K562 (cell line): Measurements from ENCODE around the gene COPS6. TPM values are rescaled to one million over a fixed set of nuclear protein-coding genes. Genes with fewer than 3 reads are reported as not detected.

ENCODE experiments used
- CBFA2T2 ChIP-seq: fragments of 450-650 bp; conservative IDR thresholded peaks from 2 replicates; pipeline ENCODE4 v1.6.1; 2017; ENCODE audit warnings: mild to moderate bottlenecking
- CHD1 ChIP-seq: fragments of 200-600 bp; sonication (generic); IDR thresholded peaks from one replicate; pipeline ENCODE4 v1.6.1; 2012; ENCODE audit warnings: mild to moderate bottlenecking, moderate library complexity, low read length, inconsistent platforms
- CREB3L1 ChIP-seq: fragments of 450-650 bp; IDR thresholded peaks from 2 replicates; pipeline ENCODE4 v1.6.1; 2014; ENCODE audit warnings: low read depth, mild to moderate bottlenecking, moderate library complexity, borderline replicate concordance
- CTBP1 ChIP-seq: fragments of 450-650 bp; IDR thresholded peaks from 2 replicates; pipeline ENCODE4 v1.6.1; 2016; ENCODE audit warnings: borderline replicate concordance
- DIDO1 ChIP-seq: fragments of 450-650 bp; IDR thresholded peaks from 2 replicates; pipeline ENCODE4 v1.6.1; 2016; ENCODE audit warnings: low read depth, missing biosample characterization, missing genetic modification characterization
- DNMT1 ChIP-seq: fragments of 450-650 bp; IDR thresholded peaks from 2 replicates; pipeline ENCODE4 v1.6.1; 2016; ENCODE audit warnings: antibody characterized with exemption, mild to moderate bottlenecking
- FOXA1 ChIP-seq: fragments of 450-650 bp; IDR thresholded peaks from 2 replicates; pipeline ENCODE4 v1.6.1; 2016; ENCODE audit warnings: mild to moderate bottlenecking, borderline replicate concordance
- GABPA ChIP-seq: fragments of 200-800 bp; sonication (Bioruptor generic); conservative IDR thresholded peaks from 2 replicates; pipeline ENCODE4 v1.6.1; 2016; ENCODE audit warnings: low read depth, missing genetic modification characterization, missing compliant biosample characterization
- HNRNPL ChIP-seq: fragments of 200-400 bp; formaldehyde crosslinking; IDR thresholded peaks from 2 replicates; pipeline ENCODE4 v1.6.1; 2017; ENCODE audit warnings: low read depth, mild to moderate bottlenecking, low read length
- KAT7 ChIP-seq: sonication (generic); formaldehyde crosslinking; IDR thresholded peaks from 2 replicates; pipeline ENCODE4 v1.8.0; 2022; ENCODE audit warnings: missing genetic modification reagents, mild to moderate bottlenecking, borderline replicate concordance
- PBX2 ChIP-seq, 2 experiments: IDR thresholded peaks in 1 of 2; conservative IDR thresholded peaks in 1 of 2; 2 replicates each; pipeline ENCODE4 v1.6.1; 2016; ENCODE audit warnings: low read depth in 2 of 2, mild to moderate bottlenecking in 1 of 2, missing compliant biosample characterization in 1 of 2, missing genetic modification characterization in 1 of 2, moderate library complexity in 1 of 2
- RAD51 ChIP-seq: fragments of 450-650 bp; IDR thresholded peaks from 2 replicates; pipeline ENCODE4 v1.7.1; 2016; ENCODE audit warnings: low read depth, mild to moderate bottlenecking, borderline replicate concordance
- SOX6 ChIP-seq: fragments of 450-650 bp; IDR thresholded peaks from 2 replicates; pipeline ENCODE4 v1.6.1; 2014; ENCODE audit warnings: mild to moderate bottlenecking
- SRSF9 ChIP-seq: fragments of 200-400 bp; formaldehyde crosslinking; IDR thresholded peaks from 2 replicates; pipeline ENCODE4 v1.6.1; 2017; ENCODE audit warnings: low read depth, low read length, borderline replicate concordance
- TCF7 ChIP-seq: sonication (generic); IDR thresholded peaks from 2 replicates; pipeline ENCODE4 v1.6.1; 2016; ENCODE audit warnings: antibody characterized with exemption, borderline replicate concordance
- ZFP1 ChIP-seq: fragments of 450-650 bp; formaldehyde crosslinking; IDR thresholded peaks from 2 replicates; pipeline ENCODE4 v1.4.0; 2020; ENCODE audit warnings: mild to moderate bottlenecking, mixed read lengths
- ZNF12 ChIP-seq: sonication (generic); formaldehyde crosslinking; IDR thresholded peaks from 2 replicates; pipeline ENCODE4 v1.4.0; 2020; ENCODE audit warnings: mild to moderate bottlenecking, missing genetic modification reagents
- ZNF274 ChIP-seq: IDR thresholded peaks from 2 replicates; pipeline ENCODE4 v1.6.1; 2011; ENCODE audit warnings: low read depth, mild to moderate bottlenecking, low read length, moderate library complexity, borderline replicate concordance
- ZNF41 ChIP-seq: fragments of 250-450 bp; sonication (Bioruptor Pico); conservative IDR thresholded peaks from 2 replicates; pipeline ENCODE4 v1.4.0; 2020; ENCODE audit warnings: mild to moderate bottlenecking
- ZNF584 ChIP-seq: fragments of 200-800 bp; sonication (Bioruptor generic); IDR thresholded peaks from 2 replicates; pipeline ENCODE4 v1.6.1; 2016; ENCODE audit warnings: low read depth, mild to moderate bottlenecking, missing genetic modification characterization, missing compliant biosample characterization
- ZNF766 ChIP-seq: fragments of 200-800 bp; sonication (Bioruptor generic); conservative IDR thresholded peaks from 2 replicates; pipeline ENCODE4 v1.6.1; 2016; ENCODE audit warnings: missing genetic modification characterization, missing compliant biosample characterization
- ZNF780A ChIP-seq: fragments of 250-450 bp; sonication (Bioruptor Pico); IDR thresholded peaks from 2 replicates; pipeline ENCODE4 v1.5.0; 2021; ENCODE audit warnings: mild to moderate bottlenecking
- polyA plus RNA-seq, 8 experiments: library from polyadenylated mRNA; depleted of rRNA in 4 of 8; stranded (reverse) in 5 of 8; unstranded in 3 of 8; fragments of >200 nt; fragmentation: Nextera tagmentation in 2 of 8; fragmentation: Illumina TruSeq in 1 of 8; extraction: Ambion mirVana in 2 of 8; extraction: Trizol in 1 of 8; gene quantifications; 2 replicates each; pipeline versions ENCODE4 v1.2.1 to v1.2.3, GENCODE V29; 2011 to 2014; ENCODE audit warnings: inconsistent platforms in 1 of 8, missing spikeins in 1 of 8
- total RNA-seq, 7 experiments: library from RNA; depleted of rRNA in 6 of 7; stranded (reverse); fragments of >200 nt in 6 of 7; fragmentation: Illumina TruSeq in 2 of 7; extraction: Trizol in 2 of 7; gene quantifications; 2 replicates each; pipeline versions ENCODE4 v1.2.1 to v1.2.3, GENCODE V29; 2011 to 2021; ENCODE audit warnings: low replicate concordance in 1 of 7
- TF ChIP-seq, protein P1 (sequence below): IDR thresholded peaks from 3 replicates; pipeline ENCODE4 v1.6.1; 2011; ENCODE audit warnings: borderline replicate concordance, mild to moderate bottlenecking; ENCODE audit not compliant: insufficient read length, insufficient read depth
- TF ChIP-seq, protein P2 (sequence below): fragments of 250-450 bp; sonication (Bioruptor Pico); IDR thresholded peaks from 2 replicates; pipeline ENCODE4 v1.8.0; 2021; ENCODE audit warnings: moderate library complexity, mild to moderate bottlenecking, inconsistent platforms

The COPS6 gene
- total and polyA plus RNA-seq, 9 of the 15 experiments (the other 6 are each of a cell fraction or from before 2014, with no cell fraction given), result 63.0 to 331 (median 168) TPM

DNA sequence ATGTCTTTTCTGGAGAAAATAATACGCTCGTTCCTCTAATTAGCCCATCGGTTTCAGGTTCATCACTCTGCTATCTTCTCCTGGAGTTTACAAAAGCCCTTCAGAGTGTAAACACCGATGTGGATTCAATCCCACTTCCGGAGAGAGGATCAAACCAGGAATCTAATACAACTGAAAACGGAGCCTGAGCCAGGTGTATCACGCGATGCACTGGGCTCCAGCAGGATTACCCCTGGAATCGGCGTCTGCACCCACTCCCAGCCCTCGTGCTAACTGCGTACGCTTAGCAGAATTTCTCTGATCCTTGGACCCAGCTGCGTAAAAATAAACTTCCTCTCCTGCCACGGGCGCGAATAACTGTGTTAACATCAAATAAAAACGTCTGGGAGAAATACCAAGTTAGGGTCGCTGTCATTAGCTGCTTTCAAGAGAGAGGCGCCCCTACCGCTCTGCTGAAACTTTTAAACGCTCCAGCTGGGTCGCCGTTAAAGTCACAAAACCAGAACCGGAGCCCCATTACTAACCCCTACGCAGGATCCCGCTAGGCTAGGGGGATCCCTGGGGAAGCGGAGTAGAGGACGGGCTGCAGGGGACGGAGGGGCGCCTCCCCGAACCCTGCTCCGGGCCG is 7.7 kb upstream of the COPS6 start (continued):
- TF ChIP-seq CREB3L1 (no peak), GABPA (tag) (no peak), ZNF584 (CRISPR knock-in tag) (0 out of 2 replicates have a peak, but pooled peaks have one; percentile 25), CTBP1 (no peak), DIDO1 (tag) (no peak), ZNF41 (CRISPR knock-in tag) (no peak), ZFP1 (CRISPR knock-in tag) (no peak), DNMT1 (no peak), PBX2 (CRISPR knock-in tag; IDR thresholded peaks at IDR 0.05; ENCODE audit: low read depth) (no peak), PBX2 (tag; conservative IDR thresholded peaks at IDR 0.05; ENCODE audit: low read depth) (no peak), SOX6 (no peak), TCF7 (no peak), ZNF274 (no peak), ZNF766 (no peak), ZNF12 (no peak), RAD51 (no peak), KAT7 (CRISPR knock-in tag) (peak; percentile 18; the same call in 1 of the 2 replicates), HNRNPL (no peak), ZNF780A (CRISPR knock-in tag) (no peak), CHD1 (peak; percentile 76), SRSF9 (no peak), CBFA2T2 (no peak), FOXA1 (no peak)
- TF ChIP-seq, protein P1, sequence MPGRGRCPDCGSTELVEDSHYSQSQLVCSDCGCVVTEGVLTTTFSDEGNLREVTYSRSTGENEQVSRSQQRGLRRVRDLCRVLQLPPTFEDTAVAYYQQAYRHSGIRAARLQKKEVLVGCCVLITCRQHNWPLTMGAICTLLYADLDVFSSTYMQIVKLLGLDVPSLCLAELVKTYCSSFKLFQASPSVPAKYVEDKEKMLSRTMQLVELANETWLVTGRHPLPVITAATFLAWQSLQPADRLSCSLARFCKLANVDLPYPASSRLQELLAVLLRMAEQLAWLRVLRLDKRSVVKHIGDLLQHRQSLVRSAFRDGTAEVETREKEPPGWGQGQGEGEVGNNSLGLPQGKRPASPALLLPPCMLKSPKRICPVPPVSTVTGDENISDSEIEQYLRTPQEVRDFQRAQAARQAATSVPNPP, result no peak
- TF ChIP-seq, protein P2, sequence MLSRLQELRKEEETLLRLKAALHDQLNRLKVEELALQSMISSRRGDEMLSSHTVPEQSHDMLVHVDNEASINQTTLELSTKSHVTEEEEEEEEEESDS (CRISPR knock-in tag), result no peak
